MG63 (cell line): ENCODE results near the gene ZSCAN21. TPM values are rescaled to one million over a fixed set of nuclear protein-coding genes. Genes with fewer than 3 reads are reported as not detected.

ENCODE experiments used
- DNase-seq: peaks from one replicate; pipeline ENCODE4 v3.0.0-alpha.2; 2020
- H3K27me3 ChIP-seq: fragments of 250-450 bp; sonication (Bioruptor Pico); 2 replicates; pipeline ENCODE4 v1.5.1; 2020; ENCODE audit warnings: mild to moderate bottlenecking, moderate library complexity
- H3K36me3 ChIP-seq: fragments of 250-450 bp; sonication (Bioruptor Pico); 2 replicates; pipeline ENCODE4 v1.5.1; 2020; ENCODE audit warnings: mild to moderate bottlenecking, moderate library complexity
- H3K4me3 ChIP-seq: fragments of 250-450 bp; sonication (Bioruptor Pico); 2 replicates; pipeline ENCODE4 v1.5.1; 2020; ENCODE audit warnings: mild to moderate bottlenecking, moderate library complexity
- H3K9me3 ChIP-seq: fragments of 250-450 bp; sonication (Bioruptor Pico); 2 replicates; pipeline ENCODE4 v1.5.1; 2020; ENCODE audit warnings: mild to moderate bottlenecking, moderate library complexity
- total RNA-seq: library from RNA; depleted of rRNA; stranded (reverse); fragments of >200 nt; shearing (Covaris generic); gene quantifications from 2 replicates; pipeline ENCODE4 v1.2.3, GENCODE V29; 2014; ENCODE audit warnings: low replicate concordance

ZSCAN21 gene
- total RNA-seq, 1 experiment from 2014 or later, result 6.3 TPM

- no peak for DNase-seq
- peaks cover 14% of the 10 kb centered on the region for H3K36me3 ChIP-seq
Observed at GRCh38 chr7:100021297-100021696, 28.3 kb upstream of the ZSCAN21 start.

GRCh38 chr7:100022621-100023020, 27.0 kb upstream of the ZSCAN21 start:
- Histone ChIP-seq H3K27me3 (no peaks in the 10 kb centered on the region), H3K4me3 (no peak overlapping the region), H3K36me3 (peaks cover 14% of the 10 kb centered on the region), H3K9me3 (no peaks in the 10 kb centered on the region)
- DNase-seq, result no peak

More at GRCh38 chr7:100021297-100021696, 28.3 kb upstream of the ZSCAN21 start:
- Histone ChIP-seq H3K27me3 (no peaks in the 10 kb centered on the region), H3K9me3 (no peaks in the 10 kb centered on the region), H3K4me3 (no peak overlapping the region)

GRCh38 chr7:100023526-100023925, 26.0 kb upstream of the ZSCAN21 start:
- Histone ChIP-seq H3K4me3 (no peak overlapping the region), H3K27me3 (no peaks in the 10 kb centered on the region), H3K9me3 (no peaks in the 10 kb centered on the region), H3K36me3 (peaks cover 14% of the 10 kb centered on the region)
- DNase-seq, result no peak

GRCh38 chr7:100024020-100024619, 25.5 kb upstream of the ZSCAN21 start:
- Histone ChIP-seq H3K4me3 (no peak overlapping the region), H3K9me3 (no peaks in the 10 kb centered on the region), H3K27me3 (no peaks in the 10 kb centered on the region), H3K36me3 (peaks cover 14% of the 10 kb centered on the region)
- no peak for DNase-seq

GRCh38 chr7:100027197-100027596, 22.4 kb upstream of the ZSCAN21 start:
- H3K9me3 ChIP-seq, result no peaks in the 10 kb centered on the region
- peaks cover 18% of the 10 kb centered on the region for H3K36me3 ChIP-seq
- no peak for DNase-seq
- H3K4me3 ChIP-seq, result no peak overlapping the region
- H3K27me3 ChIP-seq, result no peaks in the 10 kb centered on the region

- Histone ChIP-seq H3K4me3 (no peak overlapping the region), H3K36me3 (peaks cover 20% of the 10 kb centered on the region), H3K27me3 (no peaks in the 10 kb centered on the region), H3K9me3 (no peaks in the 10 kb centered on the region)
- no peak for DNase-seq
Observed at GRCh38 chr7:100029596-100029995, 20.0 kb upstream of the ZSCAN21 start.

GRCh38 chr7:100033526-100033925, 16.0 kb upstream of the ZSCAN21 start:
- Histone ChIP-seq H3K9me3 (no peaks in the 10 kb centered on the region), H3K4me3 (no peak overlapping the region), H3K27me3 (no peaks in the 10 kb centered on the region), H3K36me3 (peaks cover 38% of the 10 kb centered on the region)
- no peak for DNase-seq

GRCh38 chr7:100034871-100035510, 14.6 kb upstream of the ZSCAN21 start:
- H3K4me3 ChIP-seq, result no peak overlapping the region
- H3K9me3 ChIP-seq, result no peaks in the 10 kb centered on the region
- DNase-seq, result peak; percentile 28
- no peaks in the 10 kb centered on the region for H3K27me3 ChIP-seq
- H3K36me3 ChIP-seq, result peaks cover 38% of the 10 kb centered on the region

GRCh38 chr7:100035876-100036275, 13.7 kb upstream of the ZSCAN21 start:
- H3K27me3 ChIP-seq, result no peaks in the 10 kb centered on the region
- peaks cover 35% of the 10 kb centered on the region for H3K36me3 ChIP-seq
- no peak for DNase-seq
- no peak overlapping the region for H3K4me3 ChIP-seq
- no peaks in the 10 kb centered on the region for H3K9me3 ChIP-seq

GRCh38 chr7:100038326-100038725, 11.2 kb upstream of the ZSCAN21 start:
- no peak overlapping the region for H3K4me3 ChIP-seq
- H3K36me3 ChIP-seq, result peaks cover 31% of the 10 kb centered on the region
- H3K9me3 ChIP-seq, result no peaks in the 10 kb centered on the region
- no peaks in the 10 kb centered on the region for H3K27me3 ChIP-seq
- no peak for DNase-seq

GRCh38 chr7:100040575-100040974, 9.0 kb upstream of the ZSCAN21 start:
- H3K4me3 ChIP-seq, result no peak overlapping the region
- no peak for DNase-seq
- no peaks in the 10 kb centered on the region for H3K27me3 ChIP-seq
- H3K36me3 ChIP-seq, result peaks cover 13% of the 10 kb centered on the region
- H3K9me3 ChIP-seq, result no peaks in the 10 kb centered on the region

GRCh38 chr7:100044718-100045117, 4.9 kb upstream of the ZSCAN21 start:
- no peak for DNase-seq
- Histone ChIP-seq H3K36me3 (no peaks in the 10 kb centered on the region), H3K27me3 (no peaks in the 10 kb centered on the region), H3K4me3 (no peak overlapping the region), H3K9me3 (no peaks in the 10 kb centered on the region)

- Histone ChIP-seq H3K27me3 (no peaks in the 10 kb centered on the region), H3K36me3 (no peaks in the 10 kb centered on the region), H3K4me3 (no peak overlapping the region), H3K9me3 (no peaks in the 10 kb centered on the region)
- DNase-seq, result no peak
Observed at GRCh38 chr7:100048680-100049079, 894 bp upstream of the ZSCAN21 start.

GRCh38 chr7:100051611-100052010, 2.0 kb downstream of the ZSCAN21 start:
- no peak for DNase-seq
- no peaks in the 10 kb centered on the region for H3K27me3 ChIP-seq
- no peak overlapping the region for H3K4me3 ChIP-seq
- no peaks in the 10 kb centered on the region for H3K9me3 ChIP-seq
- no peaks in the 10 kb centered on the region for H3K36me3 ChIP-seq

GRCh38 chr7:100053215-100053614, 3.6 kb downstream of the ZSCAN21 start:
- Histone ChIP-seq H3K4me3 (no peak overlapping the region), H3K36me3 (no peaks in the 10 kb centered on the region), H3K9me3 (no peaks in the 10 kb centered on the region), H3K27me3 (no peaks in the 10 kb centered on the region)
- peak; percentile 15 for DNase-seq

- Histone ChIP-seq H3K4me3 (no peak overlapping the region), H3K9me3 (no peaks in the 10 kb centered on the region), H3K27me3 (no peaks in the 10 kb centered on the region), H3K36me3 (no peaks in the 10 kb centered on the region)
- no peak for DNase-seq
Observed at GRCh38 chr7:100057006-100057405, 7.4 kb downstream of the ZSCAN21 start.

GRCh38 chr7:100059251-100059739, 9.7 kb downstream of the ZSCAN21 start:
- DNase-seq, result no peak
- H3K27me3 ChIP-seq, result no peaks in the 10 kb centered on the region
- H3K36me3 ChIP-seq, result no peaks in the 10 kb centered on the region

More at GRCh38 chr7:100059251-100059739, 9.7 kb downstream of the ZSCAN21 start:
- Histone ChIP-seq H3K9me3 (no peaks in the 10 kb centered on the region), H3K4me3 (no peak overlapping the region)
